ENCODE results near the gene ACACB. TPM values are rescaled to one million over a fixed set of nuclear protein-coding genes. Genes with fewer than 3 reads are reported as not detected.
A peak's percentile ranks its signal among the peaks of the same experiment; 100 is the strongest.

The ACACB gene
- total RNA-seq, 4 donors from 2014 or later = 69.5 to 132 (median 93.6) TPM

- no peak for DNase-seq
- TF ChIP-seq POLR2A (IDR thresholded peaks at IDR 0.05) (no peak), POLR2AphosphoS5 (IDR thresholded peaks at IDR 0.05) (no peak), EP300 (IDR thresholded peaks at IDR 0.05; ENCODE audit: low read depth) (no peak)
- TF ChIP-seq, protein P1, sequence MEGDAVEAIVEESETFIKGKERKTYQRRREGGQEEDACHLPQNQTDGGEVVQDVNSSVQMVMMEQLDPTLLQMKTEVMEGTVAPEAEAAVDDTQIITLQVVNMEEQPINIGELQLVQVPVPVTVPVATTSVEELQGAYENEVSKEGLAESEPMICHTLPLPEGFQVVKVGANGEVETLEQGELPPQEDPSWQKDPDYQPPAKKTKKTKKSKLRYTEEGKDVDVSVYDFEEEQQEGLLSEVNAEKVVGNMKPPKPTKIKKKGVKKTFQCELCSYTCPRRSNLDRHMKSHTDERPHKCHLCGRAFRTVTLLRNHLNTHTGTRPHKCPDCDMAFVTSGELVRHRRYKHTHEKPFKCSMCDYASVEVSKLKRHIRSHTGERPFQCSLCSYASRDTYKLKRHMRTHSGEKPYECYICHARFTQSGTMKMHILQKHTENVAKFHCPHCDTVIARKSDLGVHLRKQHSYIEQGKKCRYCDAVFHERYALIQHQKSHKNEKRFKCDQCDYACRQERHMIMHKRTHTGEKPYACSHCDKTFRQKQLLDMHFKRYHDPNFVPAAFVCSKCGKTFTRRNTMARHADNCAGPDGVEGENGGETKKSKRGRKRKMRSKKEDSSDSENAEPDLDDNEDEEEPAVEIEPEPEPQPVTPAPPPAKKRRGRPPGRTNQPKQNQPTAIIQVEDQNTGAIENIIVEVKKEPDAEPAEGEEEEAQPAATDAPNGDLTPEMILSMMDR (IDR thresholded peaks at IDR 0.05) = no peak
- peaks cover 7 to 48% (median 12%) of the 10 kb centered on the region in 4 donors for H3K4me1 ChIP-seq
- no peaks in the 10 kb centered on the region for H3K36me3 ChIP-seq
- H3K27ac ChIP-seq = peak overlapping the region in 1 of 4 donors; percentile 42
- no peaks in the 10 kb centered on the region for H3K9me3 ChIP-seq
- no peak overlapping the region for H3K4me3 ChIP-seq
- intact Hi-C loops (cut with DNase I; ENCODE audit: low total_unique reads) (no loop called here), in situ Hi-C loops (cut with MboI; ENCODE audit: low pct_ligation_motif_present in 1 of 4, low pct_unique_long_range_greater_than_20kb in 1 of 4, low sequenced_read_pairs in 3 of 4) (no loop called here)
- H3K27me3 ChIP-seq = no peaks in the 10 kb centered on the region
- WGBS, 2 donors (ENCODE audit: low coverage in 1 of 2) = 56 to 67% methylated on average over 3 to 9 of the region's 9 CpGs
Measured at GRCh38 chr12:109150124-109150640, 33.8 kb downstream of the ACACB start.

- DNase-seq = no peak
- Histone ChIP-seq H3K4me1 (peaks cover 6 to 45% (median 15%) of the 10 kb centered on the region in 4 donors), H3K27ac (no peak overlapping the region), H3K9me3 (no peaks in the 10 kb centered on the region), H3K27me3 (no peaks in the 10 kb centered on the region), H3K4me3 (no peak overlapping the region), H3K36me3 (no peaks in the 10 kb centered on the region)
- TF ChIP-seq POLR2A (IDR thresholded peaks at IDR 0.05) (no peak), POLR2AphosphoS5 (IDR thresholded peaks at IDR 0.05) (no peak), EP300 (IDR thresholded peaks at IDR 0.05; ENCODE audit: low read depth) (no peak)
- TF ChIP-seq, protein P1 (IDR thresholded peaks at IDR 0.05) = no peak
- 85 to 89% methylated on average over 3 to 4 of the region's 4 CpGs for WGBS, 2 donors (ENCODE audit: low coverage in 1 of 2)
- intact Hi-C loops (cut with DNase I; ENCODE audit: low total_unique reads) = no loop called here
- in situ Hi-C loops (cut with MboI; ENCODE audit: low pct_ligation_motif_present in 1 of 4, low pct_unique_long_range_greater_than_20kb in 1 of 4, low sequenced_read_pairs in 3 of 4) = no loop called here
Measured at GRCh38 chr12:109151457-109151856, 35.1 kb downstream of the ACACB start.

DNA sequence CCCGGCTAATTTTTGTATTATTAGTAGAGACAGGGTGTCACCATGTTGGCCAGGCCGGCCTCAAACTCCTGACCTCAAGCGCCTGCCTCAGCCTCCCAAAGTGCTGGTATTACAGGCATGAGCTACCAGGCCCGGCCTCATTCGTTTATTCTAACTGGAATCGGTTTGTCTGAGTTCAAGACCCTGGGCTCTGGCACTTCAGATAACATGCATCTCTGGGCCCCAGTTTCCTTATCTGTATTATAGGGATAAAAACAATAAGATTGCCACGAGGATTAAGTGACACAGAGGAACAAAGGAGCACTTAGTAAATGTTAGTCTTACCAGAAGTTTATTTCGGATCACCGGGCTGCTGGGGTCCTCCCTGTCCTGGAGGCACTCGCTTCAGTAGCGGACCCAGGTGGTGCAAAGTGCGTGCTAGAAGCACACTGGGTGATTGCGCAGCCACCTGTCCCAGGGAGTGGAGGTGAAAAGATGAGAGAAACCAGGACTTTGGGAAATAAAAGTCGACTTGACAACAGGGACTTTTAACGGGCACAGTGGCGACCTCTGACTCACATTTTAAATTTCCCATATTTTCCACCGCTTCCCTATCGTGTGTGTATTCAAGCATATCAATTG is 37.5 kb downstream of the ACACB start:
- 24 to 26% methylated on average over 6 to 18 of the region's 18 CpGs for WGBS, 2 donors (ENCODE audit: low coverage in 1 of 2)
- Histone ChIP-seq H3K27me3 (no peaks in the 10 kb centered on the region), H3K4me1 (peaks cover 12 to 50% (median 20%) of the 10 kb centered on the region in 4 donors), H3K4me3 (peak overlapping the region; percentile 10 to 62 (median 52)), H3K27ac (peak overlapping the region; percentile 78 to 97 (median 94)), H3K9me3 (no peaks in the 10 kb centered on the region), H3K36me3 (no peaks in the 10 kb centered on the region)
- TF ChIP-seq, protein P1 (IDR thresholded peaks at IDR 0.05) = no peak
- DNase-seq = no peak
- in situ Hi-C loops (cut with MboI; ENCODE audit: low pct_ligation_motif_present in 1 of 4, low pct_unique_long_range_greater_than_20kb in 1 of 4, low sequenced_read_pairs in 3 of 4) (no loop called here), intact Hi-C loops (cut with DNase I; ENCODE audit: low total_unique reads) (no loop called here)

- intact Hi-C loops (cut with DNase I; ENCODE audit: low total_unique reads) = loop anchor here (1.0 to 5.0 kb wide), 2 partner anchors 39 to 297 kb away; partner anchors contain the start of gene SSH1
- Histone ChIP-seq H3K9me3 (no peaks in the 10 kb centered on the region), H3K4me3 (peak overlapping the region; percentile 43 to 74 (median 61)), H3K4me1 (peaks cover 13 to 44% (median 20%) of the 10 kb centered on the region in 4 donors), H3K27me3 (no peaks in the 10 kb centered on the region), H3K36me3 (no peaks in the 10 kb centered on the region), H3K27ac (peak overlapping the region; percentile 78 to 97 (median 94))
- in situ Hi-C loops (cut with MboI; ENCODE audit: low pct_ligation_motif_present in 1 of 4, low pct_unique_long_range_greater_than_20kb in 1 of 4, low sequenced_read_pairs in 3 of 4) = no loop called here
- WGBS, 2 donors (ENCODE audit: low coverage in 1 of 2) = 1 to 13% methylated on average over 3 to 48 of the region's 61 CpGs
- DNase-seq = peak; percentile 87
- TF ChIP-seq, protein P1 (IDR thresholded peaks at IDR 0.05) = no peak
- TF ChIP-seq EP300 (IDR thresholded peaks at IDR 0.05; ENCODE audit: low read depth) (no peak), POLR2A (IDR thresholded peaks at IDR 0.05) (peak; percentile 67), POLR2AphosphoS5 (IDR thresholded peaks at IDR 0.05) (peak; percentile 65 to 76 (median 74))
Measured at GRCh38 chr12:109154451-109155438, 38.4 kb downstream of the ACACB start.
